Hematopoietic multipotent progenitor cell treated with erythropoietin and hydrocortisone succinate and interleukin-3 and kit ligand, for 8 days (in vitro differentiated cells): Measurements from ENCODE around the gene KIF18A.
"Not testable (repeated sequence)": the region's sequence is repeated elsewhere in the genome, so short reads cannot be mapped to it uniquely, and the experiment has no call there.

ENCODE experiments used
- DNase-seq: peaks from one replicate; pipeline ENCODE4 v3.0.0-alpha.2; 2015

The KIF18A gene

DNA sequence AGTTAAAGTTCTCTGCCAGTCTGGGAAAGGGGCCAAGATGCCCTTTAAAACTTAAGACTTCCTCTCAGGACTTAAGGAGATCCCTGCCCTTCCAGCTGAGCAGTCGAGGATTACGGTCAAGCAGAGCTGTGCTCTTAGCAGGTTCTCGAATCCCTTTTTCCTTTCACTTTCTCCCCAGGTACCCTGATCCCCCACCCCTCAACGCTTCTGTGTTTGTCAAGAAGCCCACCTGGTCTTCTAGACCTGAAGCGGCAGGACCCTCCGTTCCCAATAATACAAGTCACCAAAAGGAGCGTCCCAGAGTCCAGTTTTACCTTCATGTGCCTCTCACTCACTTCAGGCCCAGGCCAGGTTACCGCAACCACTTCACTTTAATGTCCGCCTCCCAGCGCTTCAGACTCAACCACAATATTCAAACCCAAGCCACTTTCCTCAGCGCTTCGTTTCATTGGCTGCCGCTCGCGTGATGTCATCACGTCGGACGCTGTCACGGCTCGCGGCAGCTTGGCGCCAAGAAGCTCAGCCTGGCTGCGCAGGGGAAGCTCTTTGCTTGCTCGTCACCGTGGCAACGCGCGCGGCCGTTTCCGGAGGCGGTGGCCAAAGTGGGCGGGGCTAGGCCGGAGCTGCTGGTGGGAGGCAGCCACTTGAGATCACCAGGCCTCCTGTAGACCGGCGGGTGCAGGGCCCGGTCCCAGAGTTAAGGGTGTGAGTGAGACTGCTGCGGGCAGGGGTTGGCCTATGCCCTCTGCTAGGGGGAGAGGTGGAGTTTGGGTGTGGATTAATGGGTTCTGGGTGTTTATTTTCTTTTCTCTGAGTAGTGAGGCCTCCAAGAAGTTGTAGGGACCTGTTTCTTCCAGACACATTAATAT is at the start of gene KIF18A, which contains the start of gene METTL15:
Gene KIF18A, minus strand, starts transcription at position 407 of the 869 bp plus-strand sequence. CDS start 10,209 bp downstream, outside the sequence.
Gene METTL15, plus strand, starts transcription at position 639 of the 869 bp plus-strand sequence. CDS start 4,947 bp downstream, outside the sequence.
- DNase-seq: peak; percentile 99

GRCh38 chr11:28153586-28153985 is 45.6 kb upstream of the KIF18A start:
- DNase-seq: no peak

GRCh38 chr11:28152743-28153142 is 44.8 kb upstream of the KIF18A start:
- DNase-seq: peak; percentile 13

- no peak for DNase-seq
Observed at GRCh38 chr11:28146123-28146751, 38.3 kb upstream of the KIF18A start.

DNA sequence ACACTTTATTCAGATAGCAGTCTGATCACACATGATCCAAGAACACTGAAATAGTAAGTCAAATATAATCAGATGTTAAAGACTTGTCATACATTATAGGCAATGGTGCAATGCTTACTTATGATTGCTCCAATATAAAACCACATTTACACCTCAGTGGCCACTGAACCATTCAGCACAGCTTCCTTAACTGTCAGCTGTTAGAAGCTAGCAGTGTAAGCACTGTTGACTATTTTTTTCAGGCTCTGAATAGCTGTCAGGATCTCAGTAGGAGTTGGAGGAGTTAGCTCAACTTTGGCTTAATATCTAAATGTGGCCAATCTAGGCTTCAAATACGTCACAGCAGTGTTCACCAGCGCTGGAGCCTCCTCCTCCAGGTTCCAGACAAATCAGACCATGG is 36.9 kb upstream of the KIF18A start:
- DNase-seq: no peak

- no peak for DNase-seq
Observed at GRCh38 chr11:28142724-28143123, 34.8 kb upstream of the KIF18A start.

DNA sequence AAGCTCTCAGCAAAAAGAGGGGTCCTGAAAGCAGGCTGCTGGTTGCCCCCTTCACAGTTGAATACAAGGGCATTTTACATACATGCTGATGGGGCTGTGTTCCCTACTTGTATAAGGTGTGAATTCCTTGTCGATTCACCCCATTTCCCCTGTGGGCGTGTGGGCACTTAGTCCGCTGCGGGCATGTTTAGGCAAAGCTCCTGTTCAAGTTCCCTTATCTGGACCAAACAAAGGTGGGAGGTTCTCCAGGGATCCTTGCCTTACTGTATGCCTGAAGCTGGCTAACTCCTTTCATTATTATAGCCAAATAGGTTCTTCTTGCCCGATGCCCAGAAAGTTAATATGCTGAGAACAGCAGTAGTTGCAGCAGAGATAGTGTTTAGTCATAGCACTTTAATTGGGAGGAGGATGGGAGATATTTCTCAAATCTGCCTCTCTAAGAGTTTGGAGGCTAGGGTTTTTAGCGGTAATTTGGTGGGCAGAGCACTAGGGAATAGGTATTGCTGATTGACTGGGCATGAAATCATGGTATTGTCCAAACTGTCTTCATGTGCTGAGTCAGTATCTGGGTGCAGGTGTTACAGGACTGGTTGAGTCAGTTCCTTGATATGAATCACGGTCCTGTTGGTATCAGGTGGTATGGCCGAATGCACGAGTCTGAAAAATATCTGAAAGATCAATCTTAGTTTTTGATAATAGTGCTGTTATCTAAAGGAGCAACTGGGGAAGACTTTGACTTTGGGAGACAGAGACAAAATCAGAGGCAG is 32.9 kb upstream of the KIF18A start:
- peak; percentile 61 for DNase-seq

DNA sequence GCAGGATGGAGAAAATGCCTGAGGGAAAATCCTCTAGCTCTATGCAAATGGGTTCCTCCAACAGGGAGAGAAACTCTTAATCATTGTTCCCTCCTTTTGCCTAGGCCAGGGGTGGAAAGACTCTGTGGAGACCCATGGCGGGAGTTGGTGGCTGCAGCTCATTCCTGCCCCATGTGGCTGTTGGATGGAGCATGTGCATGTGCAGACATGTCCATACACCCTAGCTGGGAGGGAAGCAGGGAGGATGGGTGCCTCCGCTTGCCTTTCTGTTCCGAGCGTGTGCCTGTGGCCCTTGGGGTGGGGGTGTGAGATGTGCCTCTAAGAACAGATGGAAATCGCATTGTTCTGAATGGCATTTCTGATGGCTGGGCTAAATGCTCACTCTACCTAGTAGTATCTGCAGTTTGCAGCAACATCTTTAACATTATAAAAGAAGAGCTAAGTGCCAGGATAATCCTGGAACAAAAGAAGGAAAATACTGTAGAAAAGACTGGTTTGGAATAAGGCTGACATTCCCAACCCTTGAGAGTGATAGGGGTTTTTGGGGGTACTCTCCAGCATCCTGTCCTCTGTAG is 32.0 kb upstream of the KIF18A start:
- DNase-seq: no peak

GRCh38 chr11:28137832-28138231 is 29.9 kb upstream of the KIF18A start:
- DNase-seq: peak; percentile 47

- peak; percentile 86 for DNase-seq
Observed at GRCh38 chr11:28137366-28137765, 29.4 kb upstream of the KIF18A start.

- not testable (repeated sequence) for DNase-seq
Observed at GRCh38 chr11:28136157-28136556, 28.2 kb upstream of the KIF18A start.

- no peak for DNase-seq
Observed at GRCh38 chr11:28133146-28133545, 25.2 kb upstream of the KIF18A start.

DNA sequence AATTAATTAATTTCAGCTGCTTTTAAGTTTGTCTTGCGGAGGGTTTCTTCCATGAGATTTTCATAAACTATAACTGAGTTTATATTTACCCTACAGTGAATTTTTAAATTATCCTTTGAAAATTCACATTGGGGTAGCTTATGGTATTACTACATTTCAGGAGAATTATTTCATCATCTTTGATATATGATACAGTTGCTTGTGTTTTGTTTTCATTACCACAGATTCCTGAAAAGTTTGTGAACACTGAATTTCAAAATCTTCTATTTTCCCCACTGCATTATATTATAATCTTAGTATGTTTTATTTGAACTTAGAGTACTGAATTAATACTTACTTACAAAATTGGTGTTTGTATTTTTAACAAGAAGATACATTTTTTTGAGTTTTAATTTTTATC is 24.6 kb upstream of the KIF18A start:
- DNase-seq: no peak

GRCh38 chr11:28123151-28123581 is 15.2 kb upstream of the KIF18A start:
- DNase-seq: no peak

DNA sequence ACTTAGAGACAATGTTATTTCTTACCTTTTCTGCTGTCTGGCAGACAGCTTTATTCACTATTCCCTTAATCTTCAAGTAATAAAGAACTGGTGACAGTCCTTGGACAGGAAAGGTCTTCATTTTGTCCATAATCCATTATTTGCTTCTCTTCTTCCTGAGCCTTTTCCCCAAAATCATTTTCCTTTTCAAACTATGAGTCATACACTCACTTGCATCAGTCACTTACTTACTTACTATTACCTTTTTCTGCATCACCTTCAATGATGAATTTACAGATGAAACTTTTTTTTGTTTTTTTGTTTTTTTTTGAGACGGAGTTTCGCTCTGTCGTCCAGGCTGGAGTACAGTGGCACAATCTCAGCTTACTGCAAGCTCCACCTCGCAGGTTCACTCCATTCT is 9.8 kb upstream of the KIF18A start:
- no peak for DNase-seq

GRCh38 chr11:28114731-28115130 is 6.8 kb upstream of the KIF18A start:
- DNase-seq: no peak

GRCh38 chr11:28114116-28114515 is 6.2 kb upstream of the KIF18A start:
- no peak for DNase-seq

GRCh38 chr11:28110821-28111200 is 2.9 kb upstream of the KIF18A start:
- peak; percentile 39 for DNase-seq

DNA sequence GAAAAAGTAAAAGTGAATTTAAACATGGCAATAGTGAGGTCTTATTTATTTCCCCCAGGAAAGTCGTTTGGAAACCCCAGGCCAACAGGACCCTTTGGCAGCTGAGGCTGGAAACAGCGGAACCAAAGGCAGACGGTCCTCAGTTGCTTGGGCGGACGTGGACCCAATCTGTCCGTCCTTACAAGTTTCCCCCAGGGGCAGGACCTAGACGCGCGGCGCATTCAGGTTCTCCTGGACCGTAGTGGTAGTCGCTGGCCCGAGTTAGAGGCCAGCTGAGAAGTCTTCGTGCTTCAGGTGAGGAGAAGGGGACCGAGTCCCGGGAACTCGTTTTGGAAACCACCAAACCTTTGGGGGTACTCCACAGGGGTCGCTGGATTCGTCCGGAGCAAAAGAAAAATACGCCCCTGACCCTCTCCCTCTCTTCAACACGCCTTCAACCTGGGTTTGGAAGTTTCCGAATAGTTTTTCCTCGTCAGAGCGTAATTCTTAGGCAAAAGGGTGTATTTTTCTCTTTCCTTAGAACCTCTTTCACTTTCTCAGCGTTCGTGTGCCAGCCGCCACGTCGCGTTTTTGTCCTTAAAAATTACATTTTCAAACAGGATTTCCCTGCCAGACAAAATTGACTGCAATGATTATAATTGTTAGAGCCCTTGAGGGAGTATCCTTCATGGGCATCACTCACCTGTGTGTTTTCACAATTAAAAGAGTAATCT is 2.3 kb upstream of the KIF18A start:
- DNase-seq: peak; percentile 85

- no peak for DNase-seq
Observed at GRCh38 chr11:28108958-28109357, 1.0 kb upstream of the KIF18A start.

DNA sequence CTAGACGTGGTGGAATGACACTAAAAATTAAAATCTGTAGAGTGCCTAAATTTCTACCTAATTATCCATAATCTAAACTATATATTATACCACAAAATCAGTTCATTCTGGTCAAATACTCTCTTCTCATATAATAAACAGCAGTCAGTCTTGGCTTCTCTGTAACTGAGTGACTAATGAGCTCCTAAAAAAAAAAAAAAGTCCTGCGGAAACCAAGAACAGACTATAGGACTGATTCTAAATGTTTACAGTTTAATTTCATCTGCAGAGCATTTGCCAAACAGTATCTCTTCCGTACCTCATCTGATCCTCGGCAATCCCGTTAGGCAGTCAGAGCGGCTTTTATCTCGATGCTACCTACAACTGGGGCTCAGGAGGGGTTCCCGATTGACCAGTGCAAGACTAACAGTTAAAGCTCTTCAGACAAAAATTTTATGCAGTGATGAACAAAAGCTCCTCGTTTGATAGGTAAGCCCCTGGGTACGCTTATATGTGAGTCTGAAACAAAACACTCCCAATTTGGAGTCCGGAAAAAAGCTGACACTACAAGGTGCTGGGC is 686 bp downstream of the KIF18A start:
- DNase-seq: peak; percentile 58
